RWPE2 (cell line): ENCODE measurements around the gene FGFR2.

ENCODE experiments used
- ATAC-seq: fragments of 200-7000 bp; cut with Tn5 transposase; 3 replicates; pipeline ENCODE4 v1.9.1; 2021; ENCODE audit warnings: low read depth
- DNase-seq: peaks from one replicate; pipeline ENCODE4 v3.0.0-alpha.2; 2020; ENCODE audit warnings: low spot score
- H3K27ac ChIP-seq: fragments of 450-650 bp; 2 replicates; pipeline ENCODE4 v1.5.1; 2017; ENCODE audit warnings: mild to moderate bottlenecking; ENCODE audit not compliant: poor library complexity, severe bottlenecking
- H3K27me3 ChIP-seq: fragments of 250-450 bp; sonication (Bioruptor Pico); 2 replicates; pipeline ENCODE4 v1.5.1; 2021; ENCODE audit warnings: mild to moderate bottlenecking, moderate library complexity; ENCODE audit not compliant: insufficient read depth, poor library complexity, severe bottlenecking
- H3K36me3 ChIP-seq: fragments of 250-450 bp; sonication (Bioruptor Pico); 2 replicates; pipeline ENCODE4 v1.5.1; 2020; ENCODE audit warnings: low read depth, mild to moderate bottlenecking, moderate library complexity
- H3K4me1 ChIP-seq: fragments of 250-450 bp; sonication (Bioruptor Pico); 2 replicates; pipeline ENCODE4 v1.5.1; 2021; ENCODE audit warnings: mild to moderate bottlenecking, moderate library complexity; ENCODE audit not compliant: insufficient read depth, poor library complexity, severe bottlenecking
- H3K4me3 ChIP-seq: fragments of 250-450 bp; sonication (Bioruptor Pico); 2 replicates; pipeline ENCODE4 v1.5.1; 2021; ENCODE audit warnings: mild to moderate bottlenecking, moderate library complexity; ENCODE audit not compliant: severe bottlenecking
- H3K9me3 ChIP-seq: fragments of 250-450 bp; sonication (Bioruptor Pico); 2 replicates; pipeline ENCODE4 v1.5.1; 2021; ENCODE audit warnings: mild to moderate bottlenecking, moderate library complexity; ENCODE audit not compliant: severe bottlenecking
- TF ChIP-seq, protein P1 (sequence below): fragments of 450-650 bp; IDR thresholded peaks from one replicate; pipeline ENCODE4 v1.5.1; 2017; ENCODE audit warnings: mild to moderate bottlenecking, moderate library complexity; ENCODE audit not compliant: poor library complexity, severe bottlenecking

FGFR2 gene

DNA sequence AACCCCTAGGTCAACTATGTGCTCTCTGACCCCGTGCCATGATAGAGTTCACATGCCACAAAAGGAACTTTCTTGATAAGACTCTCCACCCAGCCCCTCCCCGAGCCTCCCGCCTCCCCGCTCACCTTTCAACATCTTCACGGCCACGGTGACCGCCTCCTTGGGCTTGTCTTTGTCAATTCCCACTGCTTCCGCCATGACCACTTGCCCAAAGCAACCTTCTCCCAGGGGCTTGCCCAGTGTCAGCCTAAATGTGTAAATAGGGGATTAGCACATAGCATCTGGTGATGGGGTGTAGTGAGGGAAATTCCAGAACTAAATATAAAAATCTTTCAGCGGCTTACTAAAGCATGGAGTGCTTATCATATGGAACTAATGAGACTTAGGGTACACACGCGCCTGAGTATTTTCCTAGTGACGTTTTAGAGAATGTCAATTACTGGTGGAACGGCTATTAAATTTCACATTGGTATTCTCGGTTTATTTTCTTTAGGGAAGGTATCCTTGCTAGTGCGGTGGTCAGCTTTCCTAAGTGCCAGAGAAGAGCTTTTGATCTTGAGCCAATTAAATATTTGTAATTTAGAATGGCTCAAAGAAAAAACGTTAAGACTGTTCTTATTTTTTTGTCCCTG lies 97.4 kb downstream of the FGFR2 start:
- no peak for DNase-seq
- Histone ChIP-seq H3K36me3 (no peaks in the 10 kb centered on the region), H3K27ac (no peak overlapping the region), H3K4me1 (no peaks in the 10 kb centered on the region), H3K4me3 (no peak overlapping the region), H3K9me3 (no peaks in the 10 kb centered on the region), H3K27me3 (no peaks in the 10 kb centered on the region)
- TF ChIP-seq, protein P1, sequence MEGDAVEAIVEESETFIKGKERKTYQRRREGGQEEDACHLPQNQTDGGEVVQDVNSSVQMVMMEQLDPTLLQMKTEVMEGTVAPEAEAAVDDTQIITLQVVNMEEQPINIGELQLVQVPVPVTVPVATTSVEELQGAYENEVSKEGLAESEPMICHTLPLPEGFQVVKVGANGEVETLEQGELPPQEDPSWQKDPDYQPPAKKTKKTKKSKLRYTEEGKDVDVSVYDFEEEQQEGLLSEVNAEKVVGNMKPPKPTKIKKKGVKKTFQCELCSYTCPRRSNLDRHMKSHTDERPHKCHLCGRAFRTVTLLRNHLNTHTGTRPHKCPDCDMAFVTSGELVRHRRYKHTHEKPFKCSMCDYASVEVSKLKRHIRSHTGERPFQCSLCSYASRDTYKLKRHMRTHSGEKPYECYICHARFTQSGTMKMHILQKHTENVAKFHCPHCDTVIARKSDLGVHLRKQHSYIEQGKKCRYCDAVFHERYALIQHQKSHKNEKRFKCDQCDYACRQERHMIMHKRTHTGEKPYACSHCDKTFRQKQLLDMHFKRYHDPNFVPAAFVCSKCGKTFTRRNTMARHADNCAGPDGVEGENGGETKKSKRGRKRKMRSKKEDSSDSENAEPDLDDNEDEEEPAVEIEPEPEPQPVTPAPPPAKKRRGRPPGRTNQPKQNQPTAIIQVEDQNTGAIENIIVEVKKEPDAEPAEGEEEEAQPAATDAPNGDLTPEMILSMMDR = no peak
- ATAC-seq = no peak

DNA sequence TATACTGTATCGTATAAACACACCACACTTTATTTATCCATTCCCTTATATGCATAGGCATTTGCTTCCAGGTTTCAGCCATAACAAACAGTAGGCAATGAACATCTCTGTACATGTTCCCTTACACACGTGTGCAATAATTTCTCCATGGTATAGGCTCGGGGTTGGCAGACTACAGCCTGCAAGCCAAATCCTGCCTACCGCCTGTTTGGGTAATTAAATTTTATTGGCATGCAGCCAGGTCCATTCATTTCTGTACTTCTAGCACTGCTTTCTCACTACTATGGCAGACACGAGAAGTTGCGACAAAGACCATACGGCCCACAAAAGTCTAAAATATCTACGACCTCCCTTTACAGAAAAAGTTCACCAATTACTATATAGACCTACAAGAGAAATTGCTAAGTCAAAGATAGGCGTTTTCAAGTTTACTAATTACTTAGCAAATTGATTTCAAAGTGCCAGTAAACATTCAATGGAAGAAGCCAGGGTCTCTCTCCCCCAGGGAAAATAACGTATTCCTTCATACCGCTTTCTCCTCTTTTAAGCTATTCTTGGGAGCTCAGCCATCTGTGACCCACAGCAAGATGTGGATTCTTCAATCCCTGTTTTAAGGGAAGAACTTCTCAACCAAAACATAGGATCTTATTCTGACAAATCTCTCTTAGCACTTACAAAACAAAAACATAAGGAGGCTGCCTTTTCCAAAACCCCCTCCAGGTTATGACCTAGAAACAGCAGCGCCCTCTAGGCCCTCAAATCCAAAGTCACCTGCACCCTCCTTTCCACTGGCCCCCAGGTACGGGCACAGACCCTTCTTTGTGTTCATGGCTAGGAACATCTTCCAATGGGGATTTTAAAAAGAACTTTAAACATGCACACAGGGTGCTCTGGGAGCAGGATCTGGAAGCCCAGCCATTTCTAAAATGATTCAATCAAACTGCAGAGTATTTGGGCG lies 100.5 kb downstream of the FGFR2 start:
- no peaks in the 10 kb centered on the region for H3K27me3 ChIP-seq

DNA sequence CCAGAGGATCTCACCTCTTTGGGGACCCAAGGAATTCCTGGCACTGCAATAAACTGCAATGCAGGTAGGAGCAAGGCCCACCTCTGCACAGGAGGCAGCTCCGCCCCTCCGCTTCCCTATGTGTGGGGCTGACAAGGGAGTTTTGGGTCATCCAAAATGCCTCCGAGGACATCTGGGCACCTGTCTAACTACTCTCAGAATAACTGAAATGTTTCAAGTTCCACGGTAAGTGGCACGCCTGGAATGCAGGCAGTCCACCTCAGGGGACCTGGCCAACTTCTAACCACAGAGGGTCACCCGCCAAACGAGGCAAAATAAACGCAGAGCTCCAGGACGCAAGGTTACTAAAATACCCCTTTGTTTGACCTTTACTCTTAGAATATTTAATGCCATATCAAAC lies 102.5 kb downstream of the FGFR2 start:
- ATAC-seq (no peak), DNase-seq (no peak)
- no peaks in the 10 kb centered on the region for H3K9me3 ChIP-seq

More for the DNA sequence above, 100.5 kb downstream of the FGFR2 start:
- no peaks in the 10 kb centered on the region for H3K4me1 ChIP-seq
- H3K9me3 ChIP-seq = no peaks in the 10 kb centered on the region
- H3K4me3 ChIP-seq = no peak overlapping the region
- no peak overlapping the region for H3K27ac ChIP-seq
- DNase-seq = no peak
- ATAC-seq = no peak
- TF ChIP-seq, protein P1 = no peak
- no peaks in the 10 kb centered on the region for H3K36me3 ChIP-seq

DNA sequence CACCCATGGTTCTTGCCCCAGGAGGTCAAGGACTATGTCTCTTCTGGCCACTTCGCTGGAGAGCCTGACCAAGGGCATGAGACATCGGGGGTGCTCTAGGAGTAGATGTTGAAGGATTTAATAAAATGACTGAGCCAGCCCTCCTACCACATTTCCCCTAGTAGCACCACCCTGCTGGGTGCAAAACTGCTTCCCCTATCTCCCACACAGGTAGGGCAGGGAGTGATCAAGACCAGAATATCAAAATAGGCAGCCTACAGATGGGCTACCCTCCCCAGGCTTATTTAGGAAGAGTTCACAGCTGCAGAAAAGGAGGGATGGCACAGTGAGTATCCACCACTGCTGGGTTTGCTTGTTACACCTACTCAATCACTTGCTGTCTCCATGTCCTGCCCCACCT lies 103.9 kb downstream of the FGFR2 start:
- ATAC-seq (no peak), DNase-seq (no peak)
- Histone ChIP-seq H3K4me1 (no peaks in the 10 kb centered on the region), H3K36me3 (no peaks in the 10 kb centered on the region), H3K27me3 (no peaks in the 10 kb centered on the region), H3K4me3 (no peak overlapping the region), H3K9me3 (no peaks in the 10 kb centered on the region), H3K27ac (no peak overlapping the region)
- TF ChIP-seq, protein P1 = no peak

More for the DNA sequence above, 102.5 kb downstream of the FGFR2 start:
- H3K4me3 ChIP-seq = no peak overlapping the region
- no peaks in the 10 kb centered on the region for H3K36me3 ChIP-seq
- no peak overlapping the region for H3K27ac ChIP-seq
- no peaks in the 10 kb centered on the region for H3K27me3 ChIP-seq
- TF ChIP-seq, protein P1 = no peak
- H3K4me1 ChIP-seq = no peaks in the 10 kb centered on the region
